ENCODE measurements around the gene OPALIN.

OPALIN gene

DNA sequence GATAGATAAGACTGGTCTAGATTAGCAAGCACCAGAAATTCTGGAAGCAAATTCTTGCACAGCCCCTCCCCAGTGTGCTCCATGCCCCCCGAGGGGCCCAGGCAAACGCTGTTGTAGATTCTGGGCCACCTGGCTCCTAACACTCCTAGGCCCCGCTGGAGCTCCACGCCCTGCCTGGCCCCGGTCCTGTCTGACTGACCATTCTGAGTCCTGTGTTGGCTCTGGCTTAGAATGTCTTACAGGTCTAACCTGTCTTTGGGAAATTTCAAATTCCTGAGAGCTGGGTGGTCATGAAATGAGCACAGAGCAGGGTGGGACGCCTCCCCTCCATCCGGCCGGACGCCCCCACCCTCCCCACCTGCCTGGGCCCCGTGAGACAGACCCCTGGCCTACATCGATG is 12.6 kb upstream of the OPALIN start:
- DNase-seq, result no peak

- DNase-seq, result peak; percentile 15 to 41
These were observed 11.9 kb upstream of the OPALIN start for GRCh38 chr10:96370584-96371157.

GRCh38 chr10:96369890-96370583 is 11.2 kb upstream of the OPALIN start:
- no peak for DNase-seq

GRCh38 chr10:96368971-96369370 is 10.2 kb upstream of the OPALIN start:
- DNase-seq, result no peak

GRCh38 chr10:96367470-96367869 is 8.7 kb upstream of the OPALIN start:
- no peak for DNase-seq

GRCh38 chr10:96366508-96366907 is 7.7 kb upstream of the OPALIN start:
- DNase-seq, result no peak

DNA sequence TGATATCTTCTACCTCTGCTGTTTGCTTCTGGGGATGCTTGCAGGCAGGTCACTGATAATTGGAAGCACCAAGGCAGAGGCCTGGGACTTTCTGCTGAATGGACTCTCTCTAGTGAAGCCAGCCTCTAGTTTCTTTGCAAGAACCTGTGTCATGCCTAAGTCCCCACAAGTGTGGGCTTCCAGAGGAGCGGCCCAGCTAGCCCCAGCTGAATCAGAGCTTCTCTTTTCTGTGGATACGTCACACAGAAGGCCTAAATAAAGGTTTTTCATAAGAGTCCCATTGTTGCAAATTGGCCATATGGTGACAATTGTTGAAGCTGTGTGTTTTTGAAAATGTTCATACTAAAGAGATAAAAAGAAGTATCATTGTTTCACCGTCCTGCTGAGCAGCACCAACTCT is 6.8 kb upstream of the OPALIN start:
- DNase-seq, result no peak

- no peak for DNase-seq
These were observed 2.0 kb upstream of the OPALIN start for GRCh38 chr10:96360766-96361165.

DNA sequence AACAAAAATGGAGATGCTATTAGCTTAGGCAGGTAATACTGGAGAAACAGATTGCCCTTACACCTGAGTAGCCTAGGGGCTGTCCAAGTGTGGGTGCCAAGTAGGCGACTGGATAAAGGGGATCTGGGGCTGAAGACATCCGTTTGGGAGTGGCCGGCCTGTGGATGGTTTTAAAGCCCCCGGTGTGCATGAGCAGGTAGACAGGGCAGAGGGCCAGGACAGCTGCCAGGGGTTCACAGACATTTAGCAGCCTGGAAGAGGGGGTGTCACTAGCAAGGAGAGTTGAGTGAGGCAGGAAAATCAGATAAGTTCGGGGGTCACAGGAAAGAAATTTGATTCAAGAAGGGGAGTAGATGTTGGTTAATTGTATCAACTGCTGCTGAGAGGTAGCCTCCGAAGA is 1.5 kb upstream of the OPALIN start:
- DNase-seq, result no peak

DNA sequence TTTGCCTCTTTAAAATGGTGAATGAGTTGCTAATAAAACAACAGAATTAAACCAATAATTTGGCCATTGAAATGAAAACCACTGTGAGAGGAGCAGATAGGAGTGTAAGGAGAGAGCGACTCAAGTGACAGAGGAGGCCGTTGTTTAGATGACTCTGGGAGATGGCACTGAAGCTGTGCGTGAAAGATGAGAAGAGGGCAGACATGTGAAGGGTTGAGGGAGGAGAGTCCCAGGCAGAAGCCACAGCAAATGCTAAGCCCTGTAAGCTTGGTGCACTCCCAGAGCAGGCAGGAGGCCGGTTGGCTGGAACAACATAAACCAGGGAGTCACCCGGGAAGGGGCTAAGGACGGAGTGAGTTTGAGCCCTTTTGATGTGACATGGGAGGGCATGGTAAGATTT is 814 bp upstream of the OPALIN start:
- no peak for DNase-seq

GRCh38 chr10:96357038-96357620 is 1.7 kb downstream of the OPALIN start:
- no peak for DNase-seq

- DNase-seq, result no peak
These were observed 6.2 kb downstream of the OPALIN start for GRCh38 chr10:96352582-96352981.

GRCh38 chr10:96352027-96352426 is 6.8 kb downstream of the OPALIN start:
- no peak for DNase-seq

GRCh38 chr10:96346295-96346694 is 12.5 kb downstream of the OPALIN start:
- no peak for DNase-seq

DNA sequence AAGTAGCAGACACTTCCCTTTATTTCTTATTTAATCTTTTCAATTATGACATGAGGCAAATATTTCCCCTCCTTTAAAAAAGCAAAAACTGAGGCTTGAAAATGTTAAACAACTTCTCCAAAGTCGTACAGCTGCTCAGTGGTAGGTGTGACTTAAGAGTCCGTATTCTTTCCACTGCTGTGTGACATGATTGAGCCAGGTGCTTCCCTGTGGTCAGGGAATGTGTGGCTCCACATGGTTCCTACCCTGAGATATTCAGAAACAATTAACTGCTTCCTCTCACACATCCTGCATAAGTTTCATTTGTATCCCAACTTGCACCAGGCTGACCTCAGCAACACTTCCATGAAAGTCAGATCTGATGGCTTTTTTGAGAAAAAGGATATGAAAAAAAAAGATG is 13.6 kb downstream of the OPALIN start:
- DNase-seq, result no peak

- DNase-seq, result no peak
These were observed 14.6 kb downstream of the OPALIN start for GRCh38 chr10:96344178-96344577.

GRCh38 chr10:96342402-96342801 is 16.4 kb downstream of the OPALIN start:
- no peak for DNase-seq

DNA sequence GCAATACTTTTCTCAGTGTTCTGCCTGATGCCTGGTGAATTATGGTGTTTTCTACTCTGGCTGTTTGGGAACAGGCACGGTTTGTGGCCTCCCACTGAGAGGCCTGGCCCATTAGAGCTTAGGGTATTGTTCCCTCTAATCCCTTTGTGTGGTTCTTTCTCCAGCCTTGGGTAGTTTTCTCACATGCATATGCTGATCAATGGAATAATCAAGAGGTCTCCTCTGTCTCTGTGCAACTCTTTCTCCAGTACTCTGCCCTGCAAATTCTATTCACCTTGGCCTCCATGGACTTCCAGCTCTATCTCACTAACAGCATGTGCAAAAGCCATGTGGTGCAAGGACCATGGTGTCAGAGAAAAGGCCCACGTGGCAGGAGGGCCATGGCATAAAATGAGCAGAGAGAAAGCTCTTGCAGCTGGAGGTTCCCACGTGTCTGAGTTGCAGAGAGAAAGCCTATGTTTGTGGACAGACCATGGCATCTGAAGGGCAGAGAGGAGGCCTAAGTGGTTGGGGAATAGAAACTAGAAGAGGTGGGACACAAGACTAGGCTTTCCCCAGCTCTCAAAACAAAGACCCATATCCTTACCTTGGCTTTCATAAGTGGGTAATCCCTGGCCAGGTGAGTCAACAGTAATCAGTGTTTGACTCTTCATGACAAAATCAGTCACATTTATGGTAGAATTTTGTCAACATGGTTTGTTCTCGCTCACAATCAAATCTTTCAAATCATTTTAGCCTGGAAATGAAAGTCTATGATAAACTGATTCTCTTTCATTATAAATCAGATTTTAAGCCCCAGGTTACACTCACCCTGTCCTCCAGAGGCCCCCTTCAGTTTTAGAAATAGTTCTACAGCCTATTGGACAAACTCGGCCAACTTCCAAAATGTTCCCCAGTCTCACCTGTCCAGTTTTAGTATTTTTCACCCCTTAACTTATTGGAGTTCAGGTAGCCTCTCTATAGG is 17.3 kb downstream of the OPALIN start:
- DNase-seq, result no peak

DNA sequence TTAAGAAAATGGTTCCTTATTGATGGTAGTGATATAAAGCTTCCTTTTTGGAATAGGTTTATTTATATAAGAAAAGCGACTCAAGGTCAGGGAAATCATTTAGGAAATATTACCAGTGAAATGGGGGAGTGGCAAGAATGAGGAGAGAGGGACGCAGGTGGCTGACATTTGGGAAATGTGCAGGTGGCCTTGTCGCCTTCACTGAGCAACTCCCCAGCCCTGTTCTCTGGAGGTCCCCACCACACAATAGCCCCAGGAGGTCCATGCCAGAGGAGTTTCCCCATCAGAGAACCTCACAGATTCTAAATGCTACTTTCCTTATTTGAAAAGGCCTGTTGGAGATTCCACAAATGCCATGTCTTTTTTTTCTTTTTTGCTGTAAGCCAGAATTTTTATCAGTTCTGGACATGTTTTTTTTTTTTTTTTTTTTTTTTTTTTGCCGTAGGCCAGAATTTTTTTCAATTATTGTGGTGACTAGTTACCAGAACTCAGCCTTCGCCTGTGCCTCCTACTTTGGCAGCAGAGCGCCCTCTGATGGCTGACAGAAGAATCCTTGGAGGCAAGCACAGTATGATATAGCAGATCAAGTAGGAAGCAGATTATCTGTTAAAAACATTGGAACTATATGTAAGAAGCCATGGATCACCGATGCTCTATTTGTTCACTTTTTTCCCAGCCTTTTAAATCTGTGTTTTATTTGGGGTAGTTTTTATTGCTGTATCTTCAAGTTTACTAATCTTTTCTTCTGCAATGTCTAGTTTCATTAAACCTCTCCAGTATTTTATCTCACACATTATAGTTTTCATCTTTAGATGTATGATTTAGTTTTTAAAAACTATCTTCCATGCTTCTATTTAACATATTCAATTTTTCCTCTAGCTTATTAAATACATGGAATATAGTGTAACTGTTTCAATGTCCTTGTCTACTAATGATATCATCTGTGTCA is 18.6 kb downstream of the OPALIN start:
- peak; percentile 55 to 76 for DNase-seq

- no peak for DNase-seq
These were observed 19.4 kb downstream of the OPALIN start for GRCh38 chr10:96339383-96339782.

DNA sequence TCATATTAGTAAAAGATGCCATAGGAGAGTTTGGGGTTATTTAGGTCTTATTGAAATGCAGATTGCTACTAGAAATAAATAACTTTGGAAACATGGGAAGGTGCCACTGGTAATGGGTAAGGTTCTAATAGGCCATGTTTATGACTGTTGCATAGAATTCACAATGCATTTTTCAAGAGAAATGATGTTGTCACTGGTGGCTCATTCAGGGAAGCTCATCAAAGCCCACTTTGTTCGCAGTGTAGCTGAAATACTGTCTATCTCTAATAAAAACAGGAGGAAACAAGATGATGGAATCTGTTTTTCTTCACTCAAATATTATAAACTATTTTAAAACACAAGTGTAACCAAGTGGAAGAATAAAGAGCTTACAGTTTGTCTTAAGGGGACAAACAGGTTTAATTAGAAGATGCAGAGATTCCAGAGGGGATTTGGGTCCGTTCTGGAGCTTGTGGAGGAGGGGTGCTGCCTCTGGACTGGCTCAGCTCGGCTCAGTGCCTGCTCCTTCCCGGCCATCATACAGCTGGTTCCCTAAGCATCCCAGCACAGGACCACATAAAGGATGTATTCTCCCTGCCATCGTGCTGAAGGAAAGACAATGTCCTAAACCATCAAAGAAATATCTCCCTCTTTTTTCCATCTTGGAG is 20.4 kb downstream of the OPALIN start:
- no peak for DNase-seq

DNA sequence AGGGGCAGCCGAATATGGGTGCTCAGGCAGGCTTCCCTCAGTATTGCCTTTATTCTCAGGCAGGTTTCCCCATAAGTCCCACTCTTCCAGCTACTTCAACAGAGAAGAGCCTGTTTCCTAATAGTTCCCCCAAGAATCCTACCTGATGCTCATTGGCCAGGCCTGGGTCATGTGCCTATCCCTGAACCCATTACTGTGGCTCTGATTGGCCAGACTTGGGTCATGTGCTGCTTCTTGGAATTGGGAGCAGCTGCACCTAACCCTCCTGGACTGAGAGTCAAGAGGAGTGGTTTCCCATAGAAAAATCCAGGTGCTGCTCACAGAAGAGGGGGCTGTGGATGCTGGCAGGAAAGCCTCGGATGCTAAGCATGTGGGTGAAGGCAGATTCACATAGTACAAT is 21.7 kb downstream of the OPALIN start:
- no peak for DNase-seq
